Left lung (tissue), 10 donors: ENCODE data around the gene UPF1. TPM values are rescaled to one million over a fixed set of nuclear protein-coding genes. Genes with fewer than 3 reads are reported as not detected.

Experiments used
- ATAC-seq: fragments of 200-7000 bp; cut with Tn5 transposase; one replicate; pipeline ENCODE4 v1.9.1; 2020; ENCODE audit warnings: moderate library complexity
- DNase-seq, 4 donors: peaks; one replicate each; pipeline ENCODE4 v3.0.0-alpha.2; 2013 to 2020
- H3K27ac ChIP-seq, 2 donors: fragments of 200-600 bp; sonication (generic) in 1 of 2; one replicate each; pipeline versions ENCODE4 v1.5.0 to v1.8.0; 2020 to 2021
- H3K27me3 ChIP-seq, 2 donors: fragments of 200-600 bp; sonication (generic) in 1 of 2; one replicate each; pipeline versions ENCODE4 v1.5.0 to v1.8.0; 2020 to 2021
- H3K36me3 ChIP-seq, 2 donors: fragments of 200-600 bp; sonication (generic) in 1 of 2; one replicate each; pipeline versions ENCODE4 v1.5.0 to v1.8.0; 2020 to 2021
- H3K4me1 ChIP-seq, 2 donors: fragments of 200-600 bp; one replicate each; pipeline ENCODE4 v1.8.0; 2021
- H3K4me3 ChIP-seq, 2 donors: fragments of 200-600 bp; sonication (generic) in 1 of 2; one replicate each; pipeline versions ENCODE4 v1.5.0 to v1.8.0; 2020 to 2021; ENCODE audit warnings: mild to moderate bottlenecking in 1 of 2
- H3K9me3 ChIP-seq, 2 donors: fragments of 200-600 bp; sonication (generic) in 1 of 2; one replicate each; pipeline versions ENCODE4 v1.5.0 to v1.8.0; 2020 to 2021
- intact Hi-C, 2 donors: fragments of 100-400 bp; cut with DNase I; formaldehyde crosslinking; loops; one replicate each; pipeline versions ENCODE4 v1.11.2 to v1.14.2; 2022
- polyA plus RNA-seq, 6 donors: library from polyadenylated mRNA; unstranded; fragments of 120-200 nt; gene quantifications; one replicate each; pipeline ENCODE4 v1.2.1, GENCODE V29; 2013; ENCODE audit not compliant: insufficient read length in 6 of 6
- total RNA-seq, 2 donors: library from RNA; stranded (reverse); fragmentation: NEBNext Ultra II Directional; extraction: Animal tissue kit (Norgen Biotek cat#: 25700); gene quantifications; one replicate each; pipeline ENCODE4 v1.2.1, GENCODE V29; 2021
- TF ChIP-seq, protein P1 (sequence below), 2 donors: fragments of 200-600 bp; sonication (generic) in 1 of 2; IDR thresholded peaks; one replicate each; pipeline versions ENCODE4 v1.5.0 to v1.8.0; 2021; ENCODE audit warnings: antibody characterized with exemption in 2 of 2
- donor health status: DM: no; HTN: yes; CAD: no.
- donor health status: DM: no; HTN: no; CAD: no.

Gene UPF1
- total and polyA plus RNA-seq, 8 donors = 49.1 to 80.9 (median 55.3) TPM

DNA sequence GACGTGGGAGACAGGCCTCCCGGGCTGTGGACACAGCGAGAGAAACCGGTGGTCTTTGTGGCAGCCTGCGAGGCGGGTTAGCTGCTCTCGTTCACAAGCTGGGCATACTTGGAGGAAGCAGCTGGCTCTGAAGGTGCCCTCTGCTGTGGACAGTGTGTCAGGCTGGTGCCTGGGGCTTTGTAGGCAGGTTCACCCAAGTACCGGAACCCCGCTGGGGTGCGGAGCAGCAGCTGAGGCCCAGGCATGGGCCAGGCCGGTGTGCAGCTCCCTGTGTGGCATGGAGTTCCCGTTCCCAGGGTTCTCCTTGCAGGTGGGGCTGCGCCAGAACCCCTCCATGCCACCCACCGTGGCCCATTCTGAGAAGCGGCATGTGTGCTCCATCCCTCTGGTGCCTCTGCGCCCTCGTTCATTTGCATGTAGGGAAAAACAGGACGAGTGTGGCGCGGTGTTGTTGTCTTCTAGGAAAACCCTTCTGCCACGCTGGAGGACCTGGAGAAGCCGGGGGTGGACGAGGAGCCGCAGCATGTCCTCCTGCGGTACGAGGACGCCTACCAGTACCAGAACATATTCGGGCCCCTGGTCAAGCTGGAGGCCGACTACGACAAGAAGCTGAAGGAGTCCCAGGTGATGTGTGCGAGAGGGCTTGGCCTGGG is 20.0 kb downstream of the UPF1 start:
- intact Hi-C loops = no loop called here
- no peaks in the 10 kb centered on the region for H3K9me3 ChIP-seq
- H3K36me3 ChIP-seq = peaks cover 8 to 80% of the 10 kb centered on the region in 2 donors
- no peak for DNase-seq
- peaks cover 24 to 41% of the 10 kb centered on the region in 2 donors for H3K4me1 ChIP-seq
- H3K27ac ChIP-seq = no peak overlapping the region
- H3K27me3 ChIP-seq = no peaks in the 10 kb centered on the region
- TF ChIP-seq, protein P1, sequence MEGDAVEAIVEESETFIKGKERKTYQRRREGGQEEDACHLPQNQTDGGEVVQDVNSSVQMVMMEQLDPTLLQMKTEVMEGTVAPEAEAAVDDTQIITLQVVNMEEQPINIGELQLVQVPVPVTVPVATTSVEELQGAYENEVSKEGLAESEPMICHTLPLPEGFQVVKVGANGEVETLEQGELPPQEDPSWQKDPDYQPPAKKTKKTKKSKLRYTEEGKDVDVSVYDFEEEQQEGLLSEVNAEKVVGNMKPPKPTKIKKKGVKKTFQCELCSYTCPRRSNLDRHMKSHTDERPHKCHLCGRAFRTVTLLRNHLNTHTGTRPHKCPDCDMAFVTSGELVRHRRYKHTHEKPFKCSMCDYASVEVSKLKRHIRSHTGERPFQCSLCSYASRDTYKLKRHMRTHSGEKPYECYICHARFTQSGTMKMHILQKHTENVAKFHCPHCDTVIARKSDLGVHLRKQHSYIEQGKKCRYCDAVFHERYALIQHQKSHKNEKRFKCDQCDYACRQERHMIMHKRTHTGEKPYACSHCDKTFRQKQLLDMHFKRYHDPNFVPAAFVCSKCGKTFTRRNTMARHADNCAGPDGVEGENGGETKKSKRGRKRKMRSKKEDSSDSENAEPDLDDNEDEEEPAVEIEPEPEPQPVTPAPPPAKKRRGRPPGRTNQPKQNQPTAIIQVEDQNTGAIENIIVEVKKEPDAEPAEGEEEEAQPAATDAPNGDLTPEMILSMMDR (IDR thresholded peaks at IDR 0.05) = no peak
- H3K4me3 ChIP-seq = no peak overlapping the region
- no peak for ATAC-seq

DNA sequence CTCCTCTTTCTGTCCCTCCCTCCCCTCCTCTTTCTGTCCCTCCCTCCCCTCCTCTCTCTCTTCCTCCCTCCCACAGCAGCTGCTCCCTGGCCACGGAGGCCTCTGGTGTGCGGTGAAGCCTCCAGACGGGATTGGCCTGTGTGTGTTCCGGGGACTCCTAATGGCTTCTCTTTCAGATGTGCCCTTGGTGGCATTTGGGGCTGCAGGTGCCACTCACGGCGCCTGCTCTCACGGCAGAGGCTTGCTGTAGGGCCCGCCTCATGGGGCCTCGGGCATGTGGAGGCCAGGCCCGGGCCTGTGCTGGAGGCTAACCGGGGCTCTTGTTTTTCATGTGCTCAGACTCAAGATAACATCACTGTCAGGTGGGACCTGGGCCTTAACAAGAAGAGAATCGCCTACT is 20.9 kb downstream of the UPF1 start:
- TF ChIP-seq, protein P1 (IDR thresholded peaks at IDR 0.05) = no peak
- peaks cover 8 to 88% of the 10 kb centered on the region in 2 donors for H3K36me3 ChIP-seq
- intact Hi-C loops = no loop called here
- DNase-seq = no peak
- H3K9me3 ChIP-seq = no peaks in the 10 kb centered on the region
- H3K27me3 ChIP-seq = no peaks in the 10 kb centered on the region
- H3K27ac ChIP-seq = no peak overlapping the region
- H3K4me1 ChIP-seq = peaks cover 21 to 33% of the 10 kb centered on the region in 2 donors
- no peak for ATAC-seq
- H3K4me3 ChIP-seq = no peak overlapping the region

DNA sequence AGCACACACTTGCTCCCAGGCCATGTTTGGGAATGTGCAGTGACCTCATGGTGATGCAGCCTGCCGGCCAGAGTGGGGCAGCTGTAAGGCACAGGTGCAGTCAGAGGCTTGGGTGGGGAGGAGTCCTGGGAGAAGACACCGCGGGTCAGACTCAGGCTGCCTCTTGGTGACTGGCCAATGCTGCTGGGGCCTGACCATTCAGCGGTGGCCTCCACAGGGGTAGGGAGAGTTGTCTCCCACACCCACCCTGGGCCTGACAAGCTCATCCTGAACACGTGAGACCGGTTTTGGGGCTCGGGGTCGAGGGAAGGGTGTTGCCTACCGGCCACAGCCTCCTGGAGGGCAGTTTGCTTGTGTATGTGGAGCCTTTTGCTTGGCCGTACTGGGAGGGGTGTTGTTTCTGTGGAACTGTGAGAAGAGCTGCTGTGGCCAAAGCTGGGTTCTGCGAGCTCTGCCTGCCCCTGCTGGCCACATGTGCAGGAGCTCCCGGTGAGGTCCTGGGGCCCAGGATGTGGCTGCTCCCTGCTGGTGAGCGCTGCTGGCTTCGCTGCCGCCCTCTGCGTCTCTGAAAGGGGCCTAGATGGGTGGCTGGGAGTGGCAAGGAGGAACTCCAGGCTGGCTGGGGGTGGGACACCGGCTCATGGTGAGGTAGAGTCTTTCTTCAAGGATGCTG is 22.1 kb downstream of the UPF1 start:
- no peak for DNase-seq
- no peaks in the 10 kb centered on the region for H3K9me3 ChIP-seq
- H3K27ac ChIP-seq = no peak overlapping the region
- H3K4me3 ChIP-seq = no peak overlapping the region
- peaks cover 13 to 20% of the 10 kb centered on the region in 2 donors for H3K4me1 ChIP-seq
- H3K27me3 ChIP-seq = no peaks in the 10 kb centered on the region
- peaks cover 8 to 91% of the 10 kb centered on the region in 2 donors for H3K36me3 ChIP-seq
- intact Hi-C loops = no loop called here
- no peak for ATAC-seq
- TF ChIP-seq, protein P1 (IDR thresholded peaks at IDR 0.05) = no peak

DNA sequence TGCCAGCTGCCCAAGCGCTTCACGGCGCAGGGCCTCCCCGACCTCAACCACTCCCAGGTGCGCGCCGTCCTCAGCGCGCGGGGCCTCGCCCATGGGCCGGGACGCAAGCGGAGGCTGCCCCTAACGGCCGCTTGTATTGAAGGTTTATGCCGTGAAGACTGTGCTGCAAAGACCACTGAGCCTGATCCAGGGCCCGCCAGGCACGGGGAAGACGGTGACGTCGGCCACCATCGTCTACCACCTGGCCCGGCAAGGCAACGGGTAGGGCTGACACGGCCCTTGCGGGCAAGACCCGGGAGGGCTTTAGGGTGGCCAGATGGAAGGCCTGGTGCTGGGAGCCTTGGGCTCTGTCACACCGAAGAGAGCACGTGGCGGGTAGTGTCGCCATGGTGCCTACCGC is 23.2 kb downstream of the UPF1 start:
- Histone ChIP-seq H3K36me3 (peaks cover 8 to 100% of the 10 kb centered on the region in 2 donors), H3K4me1 (peaks cover 2 to 15% of the 10 kb centered on the region in 2 donors), H3K9me3 (no peaks in the 10 kb centered on the region), H3K4me3 (no peak overlapping the region), H3K27ac (no peak overlapping the region), H3K27me3 (no peaks in the 10 kb centered on the region)
- intact Hi-C loops = no loop called here
- DNase-seq (peak in 1 of 4 donors; percentile 70), ATAC-seq (no peak)
- TF ChIP-seq, protein P1 (IDR thresholded peaks at IDR 0.05) = no peak

DNA sequence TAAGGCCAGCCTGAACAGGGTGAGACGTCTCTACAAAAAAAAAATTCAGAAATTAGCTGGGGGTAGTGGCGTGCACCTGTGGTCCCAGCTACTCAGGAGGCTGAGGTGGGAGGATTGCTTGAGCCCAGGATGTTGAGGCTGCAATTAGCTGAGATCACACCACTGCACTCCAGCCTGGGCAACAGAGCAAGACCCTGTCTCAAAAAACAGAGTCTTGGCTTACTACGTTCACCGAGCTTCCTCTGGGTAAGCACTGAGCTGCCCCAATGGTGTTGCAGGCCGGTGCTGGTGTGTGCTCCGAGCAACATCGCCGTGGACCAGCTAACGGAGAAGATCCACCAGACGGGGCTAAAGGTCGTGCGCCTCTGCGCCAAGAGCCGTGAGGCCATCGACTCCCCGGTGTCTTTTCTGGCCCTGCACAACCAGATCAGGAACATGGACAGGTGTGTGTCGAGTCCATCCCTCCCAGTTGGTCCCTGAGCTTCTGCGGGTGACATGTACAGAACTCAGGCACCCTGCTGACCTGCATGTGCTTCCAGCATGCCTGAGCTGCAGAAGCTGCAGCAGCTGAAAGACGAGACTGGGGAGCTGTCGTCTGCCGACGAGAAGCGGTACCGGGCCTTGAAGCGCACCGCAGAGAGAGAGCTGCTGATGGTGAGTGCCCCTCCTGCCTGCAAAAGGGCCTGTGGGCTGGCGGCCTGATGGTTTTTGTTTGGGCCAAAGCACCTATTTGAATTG is 24.1 kb downstream of the UPF1 start:
- TF ChIP-seq, protein P1 (IDR thresholded peaks at IDR 0.05) = no peak
- H3K4me1 ChIP-seq = peaks cover 0 to 9% of the 10 kb centered on the region in 2 donors
- intact Hi-C loops = no loop called here
- no peaks in the 10 kb centered on the region for H3K27me3 ChIP-seq
- no peak overlapping the region for H3K27ac ChIP-seq
- H3K4me3 ChIP-seq = no peak overlapping the region
- H3K9me3 ChIP-seq = no peaks in the 10 kb centered on the region
- no peak for DNase-seq
- no peak for ATAC-seq
- peaks cover 8 to 100% of the 10 kb centered on the region in 2 donors for H3K36me3 ChIP-seq
